NCI-H748 treated with DMSO at 0.1 percent for 48 hours (cell line): ENCODE measurements around the gene GFRA1.

Source experiments
- DNase-seq: peaks from one replicate; lab custom pipeline; 2025; lab: John Stamatoyannopoulos, UW

GFRA1 gene, protein sequence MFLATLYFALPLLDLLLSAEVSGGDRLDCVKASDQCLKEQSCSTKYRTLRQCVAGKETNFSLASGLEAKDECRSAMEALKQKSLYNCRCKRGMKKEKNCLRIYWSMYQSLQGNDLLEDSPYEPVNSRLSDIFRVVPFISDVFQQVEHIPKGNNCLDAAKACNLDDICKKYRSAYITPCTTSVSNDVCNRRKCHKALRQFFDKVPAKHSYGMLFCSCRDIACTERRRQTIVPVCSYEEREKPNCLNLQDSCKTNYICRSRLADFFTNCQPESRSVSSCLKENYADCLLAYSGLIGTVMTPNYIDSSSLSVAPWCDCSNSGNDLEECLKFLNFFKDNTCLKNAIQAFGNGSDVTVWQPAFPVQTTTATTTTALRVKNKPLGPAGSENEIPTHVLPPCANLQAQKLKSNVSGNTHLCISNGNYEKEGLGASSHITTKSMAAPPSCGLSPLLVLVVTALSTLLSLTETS

GRCh38 chr10:116272440-116273283, at the start of gene GFRA1:
GFRA1 (minus strand) TSS chr10:116273206; CDS start chr10:116272029, 1,177 bp downstream.
- no peak for DNase-seq

- DNase-seq, result no peak
Measured at GRCh38 chr10:116316503-116316902, 43.5 kb upstream of the GFRA1 start.

DNA sequence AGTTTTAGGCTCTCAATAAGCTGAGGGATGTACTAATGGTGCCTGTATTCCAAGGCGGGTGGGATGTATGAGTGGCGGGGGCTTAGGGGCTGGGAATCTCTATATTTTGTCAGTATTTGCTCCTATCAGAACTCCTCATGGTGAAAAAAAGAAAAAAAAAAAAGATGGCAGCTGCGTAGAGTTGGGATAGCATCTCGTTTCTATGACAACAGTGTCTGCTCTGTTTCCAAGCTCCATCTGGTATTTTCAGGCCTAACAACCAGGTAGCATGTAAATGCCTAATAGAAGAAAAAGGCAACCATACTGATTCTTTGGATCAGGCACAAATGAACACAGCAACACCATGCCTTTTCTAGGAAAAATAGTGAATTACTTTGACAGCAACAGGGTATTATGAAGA, 39.5 kb upstream of the GFRA1 start:
- DNase-seq, result no peak

DNA sequence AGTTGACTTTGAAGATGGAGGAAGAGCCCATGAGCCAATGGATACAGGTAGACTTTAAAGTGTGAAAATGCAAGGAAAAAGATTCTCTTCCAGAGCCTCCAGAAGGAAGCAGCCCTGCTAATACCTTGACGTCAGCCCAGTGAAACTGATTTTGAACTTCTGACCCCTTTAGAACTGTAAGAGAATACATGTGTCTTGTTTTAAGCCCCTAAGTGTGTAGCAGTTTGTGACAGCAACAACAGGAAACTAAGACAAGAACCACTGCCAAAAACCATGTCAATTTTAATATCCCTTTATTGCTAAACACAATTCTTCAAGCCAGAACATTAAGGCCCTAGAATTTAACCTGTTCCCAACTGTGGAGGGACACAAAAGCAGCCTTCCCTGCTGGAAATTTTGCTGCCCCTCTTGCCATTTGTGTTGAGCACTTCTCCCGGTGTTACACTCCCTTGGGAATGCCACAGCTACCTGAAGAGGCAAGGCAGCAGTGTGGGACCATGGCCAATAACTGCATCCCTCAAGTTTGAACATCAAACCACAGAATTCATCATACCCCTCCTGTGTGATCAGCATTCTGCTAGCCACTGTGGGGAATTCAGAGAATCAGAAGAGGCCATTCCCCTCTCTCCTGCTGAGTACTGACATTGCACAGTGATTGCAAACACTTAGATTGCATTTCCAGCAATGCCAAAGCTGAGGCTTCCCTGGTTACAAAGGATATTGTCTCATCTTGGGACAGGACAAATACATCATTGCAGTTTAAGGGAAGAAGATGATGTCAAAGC, 38.9 kb upstream of the GFRA1 start:
- DNase-seq, result no peak

DNA sequence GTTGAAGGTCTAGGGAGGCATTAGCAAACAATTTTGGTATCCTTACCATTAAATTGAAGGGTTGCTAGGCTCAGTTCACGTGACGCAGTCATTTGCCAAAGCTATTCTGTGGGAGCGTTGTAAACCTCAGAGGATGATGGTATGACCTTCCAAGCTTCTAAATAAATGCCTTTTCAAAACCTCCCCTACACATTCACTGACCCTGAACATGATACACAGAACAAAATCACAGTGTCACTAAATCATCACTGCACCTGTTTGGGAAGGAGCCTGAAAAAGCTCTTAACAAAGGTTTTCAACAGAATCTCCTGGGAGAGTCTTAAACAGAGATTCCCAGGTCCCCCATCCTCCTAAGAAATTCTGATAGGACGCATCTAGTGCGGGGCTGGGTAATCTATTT, 38.0 kb upstream of the GFRA1 start:
- DNase-seq, result no peak

GRCh38 chr10:116307455-116307854, 34.4 kb upstream of the GFRA1 start:
- DNase-seq, result no peak

GRCh38 chr10:116306847-116307246, 33.8 kb upstream of the GFRA1 start:
- DNase-seq, result no peak

DNA sequence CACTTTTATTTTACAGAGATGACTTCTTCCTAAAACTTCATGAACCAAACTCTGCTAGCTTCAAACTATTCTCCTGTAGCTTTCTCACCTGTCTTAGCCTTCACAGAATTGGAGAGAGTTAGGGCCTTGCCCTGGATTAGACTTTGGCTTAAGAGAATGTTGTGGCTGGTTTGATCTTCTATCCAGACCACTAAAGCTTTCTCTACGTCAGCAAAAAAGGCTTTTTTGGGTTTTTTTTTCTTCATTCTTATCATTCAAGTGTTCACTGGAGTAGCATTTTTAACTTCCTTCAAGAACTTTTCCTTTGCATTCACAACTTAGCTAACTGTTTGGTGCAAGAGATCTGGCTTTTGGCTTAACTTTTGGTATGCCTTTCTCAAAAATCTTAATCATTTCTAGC, 31.9 kb upstream of the GFRA1 start:
- no peak for DNase-seq

- no peak for DNase-seq
Measured at GRCh38 chr10:116300542-116300941, 27.5 kb upstream of the GFRA1 start.

GRCh38 chr10:116298586-116298985, 25.6 kb upstream of the GFRA1 start:
- DNase-seq, result no peak

DNA sequence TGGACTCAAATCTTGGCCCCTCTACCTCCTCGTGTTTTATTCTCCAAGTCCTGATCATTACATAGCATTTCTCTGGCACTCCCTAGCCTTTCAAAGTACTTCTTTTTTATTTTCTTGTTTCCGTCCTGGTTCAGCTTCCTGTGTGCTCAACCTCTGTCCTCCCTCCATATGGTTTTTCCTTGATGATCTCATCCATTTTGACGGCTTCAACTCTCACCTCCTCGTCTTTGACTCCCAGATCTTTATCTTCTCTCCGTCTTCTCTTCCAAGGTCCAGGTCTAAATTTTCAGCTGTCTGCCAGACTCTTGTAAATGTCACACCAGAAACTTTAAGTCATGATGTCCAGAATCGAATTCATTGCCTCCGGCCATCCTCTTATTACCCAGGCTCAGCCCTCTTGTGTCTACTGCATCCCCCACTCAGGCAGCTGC, 23.3 kb upstream of the GFRA1 start:
- no peak for DNase-seq

GRCh38 chr10:116292493-116292892, 19.5 kb upstream of the GFRA1 start:
- no peak for DNase-seq

GRCh38 chr10:116289652-116290051, 16.6 kb upstream of the GFRA1 start:
- no peak for DNase-seq

DNA sequence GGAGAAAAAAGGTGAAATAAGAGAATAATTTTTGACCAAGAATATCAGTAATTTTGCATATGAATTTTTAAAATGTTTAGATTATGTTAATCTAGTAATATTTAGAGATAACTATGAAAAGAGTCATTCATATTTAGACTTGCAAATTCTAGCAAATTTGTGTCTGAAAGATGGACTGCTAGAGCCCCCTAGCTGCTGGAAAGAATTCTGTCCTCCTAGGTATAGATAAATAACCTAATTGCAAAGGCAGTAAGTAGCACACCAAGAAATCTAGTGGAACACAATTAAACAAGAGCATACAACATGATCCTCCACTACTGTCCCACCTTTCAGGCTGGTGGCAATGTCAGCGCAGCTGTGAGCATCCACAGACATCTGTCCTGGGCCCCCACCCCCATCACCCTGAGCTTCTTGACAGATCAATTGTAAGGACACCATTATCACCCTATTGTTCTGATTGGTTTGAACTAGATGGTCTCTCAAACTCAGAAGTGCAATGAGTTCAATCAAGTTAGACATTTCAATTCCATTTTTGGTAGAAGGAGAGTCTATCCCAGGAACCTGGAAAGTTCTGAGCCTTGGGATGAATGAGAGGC, 15.0 kb upstream of the GFRA1 start:
- DNase-seq, result no peak

GRCh38 chr10:116286626-116287200, 13.7 kb upstream of the GFRA1 start:
- no peak for DNase-seq

DNA sequence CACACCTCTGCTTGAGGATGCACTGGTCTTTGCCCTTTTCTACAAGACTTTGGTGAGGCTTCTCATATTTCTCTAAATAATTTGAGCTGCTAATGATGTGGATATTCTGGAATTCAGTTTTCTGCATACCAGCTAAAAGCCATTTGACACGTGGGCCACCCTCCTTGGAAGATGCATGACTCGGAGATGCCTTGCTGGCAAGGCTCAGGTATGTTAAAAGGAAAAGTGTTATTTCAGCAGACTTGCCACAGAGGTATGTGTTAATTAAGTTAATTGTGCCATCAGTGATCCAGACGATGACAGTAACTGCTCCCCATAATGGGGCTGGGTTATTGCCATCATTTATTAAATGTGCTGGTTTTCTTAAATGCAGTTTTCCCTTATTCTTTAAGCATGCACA, 8.8 kb upstream of the GFRA1 start:
- DNase-seq, result no peak

GRCh38 chr10:116278846-116279245, 5.8 kb upstream of the GFRA1 start:
- DNase-seq, result no peak

- DNase-seq, result no peak
Measured at GRCh38 chr10:116276981-116277380, 4.0 kb upstream of the GFRA1 start.

- DNase-seq, result no peak
Measured at GRCh38 chr10:116274064-116274904, 1.3 kb upstream of the GFRA1 start.

GRCh38 chr10:116271593-116272439, 1.2 kb downstream of the GFRA1 start:
- DNase-seq, result no peak
